HCT116 (cell line): Measurements from ENCODE around the gene MYH7. TPM values are rescaled to one million over a fixed set of nuclear protein-coding genes. Genes with fewer than 3 reads are reported as not detected.

Source experiments
- ATAC-seq: fragments of 200-7000 bp; cut with Tn5 transposase; 2 replicates; pipeline ENCODE4 v1.9.1; 2020; ENCODE audit warnings: mild to moderate bottlenecking, moderate library complexity
- BruUV-seq: library from RNA; stranded (reverse); fragments of 400-500 nt; replicated peaks from 2 replicates; lab custom pipeline; 2021; lab: Mats Ljungman, UMichigan
- CTCF ChIA-PET: fragments of 300-600 bp; sonication (Branson Sonifier 250); formaldehyde crosslinking; loops from one replicate; lab custom pipeline; 2021; ENCODE audit warnings: antibody characterized with exemption; lab: Charles Lee
- POLR2A ChIA-PET: fragments of 300-600, 350-600 bp; sonication (Branson Sonifier 250); formaldehyde crosslinking; loops from one replicate; lab custom pipeline; 2021; ENCODE audit warnings: antibody characterized with exemption; lab: Charles Lee
- RAD21 ChIA-PET, 2 experiments: fragments of 300-600 bp; sonication (Branson Sonifier 250); formaldehyde crosslinking; loops; one replicate each; lab custom pipeline; 2023; ENCODE audit warnings: low total read pairs in 2 of 2; ENCODE audit not compliant: uncharacterized antibody in 2 of 2, unreplicated experiment in 2 of 2, low non-redundant PET in 1 of 2; lab: Charles Lee
- DNase-seq: peaks from one replicate; pipeline ENCODE4 v3.0.0-alpha.2; 2010; ENCODE audit warnings: low read depth, low spot score
- H2AFZ ChIP-seq: fragments of 200-600 bp; shearing (Covaris generic), sonication (generic); 2 replicates; pipeline ENCODE4 v1.6.1; 2017; ENCODE audit warnings: low read depth, mixed run types, mixed read lengths, antibody characterized with exemption, low read length; ENCODE audit not compliant: poor library complexity, severe bottlenecking
- H3K27ac ChIP-seq: 2 replicates; pipeline ENCODE4 v1.5.1; 2012; ENCODE audit warnings: low read depth, low read length
- H3K27me3 ChIP-seq: fragments of 200-600 bp; sonication (generic); 2 replicates; pipeline ENCODE4 v1.6.1; 2016; ENCODE audit warnings: mixed run types, low read length, mixed read lengths; ENCODE audit not compliant: insufficient read depth
- H3K36me3 ChIP-seq, 2 experiments: fragments of 200-500 bp in 1 of 2; fragments of 200-600 bp in 1 of 2; sonication (Bioruptor generic) in 1 of 2; sonication (generic) in 1 of 2; 2 replicates each; pipeline versions ENCODE4 v1.5.1 to v1.6.1; 2014 to 2016; ENCODE audit warnings: low read length in 2 of 2, inconsistent platforms in 1 of 2, mixed read lengths in 1 of 2, mixed run types in 1 of 2; ENCODE audit not compliant: insufficient read depth in 2 of 2, control insufficient read depth in 1 of 2
- H3K4me1 ChIP-seq, 2 experiments: fragments of 200-600 bp in 1 of 2; sonication (generic) in 1 of 2; 2 replicates each; pipeline versions ENCODE4 v1.5.1 to v1.6.1; 2012 to 2017; ENCODE audit warnings: low read length in 2 of 2, inconsistent platforms in 1 of 2, mild to moderate bottlenecking in 1 of 2, mixed read lengths in 1 of 2, mixed run types in 1 of 2, moderate library complexity in 1 of 2; ENCODE audit not compliant: insufficient read depth in 2 of 2, control insufficient read depth in 1 of 2
- H3K4me2 ChIP-seq: fragments of 200-600 bp; sonication (generic); 2 replicates; pipeline ENCODE4 v1.6.1; 2017; ENCODE audit warnings: mixed run types, low read length, mixed read lengths
- H3K4me3 ChIP-seq, 2 experiments: fragments of 200-600 bp in 1 of 2; sonication (generic) in 1 of 2; replicated peaks in 1 of 2; 2 replicates each; pipeline ENCODE4 v1.5.1; 2011 to 2016; ENCODE audit warnings: low read length in 2 of 2, control low read depth in 1 of 2, low read depth in 1 of 2, mild to moderate bottlenecking in 1 of 2, mixed read lengths in 1 of 2, mixed run types in 1 of 2
- H3K79me2 ChIP-seq: fragments of 200-600 bp; sonication (generic); 2 replicates; pipeline ENCODE4 v1.6.1; 2017; ENCODE audit warnings: mild to moderate bottlenecking, mixed run types, low read length, moderate library complexity, mixed read lengths; ENCODE audit not compliant: insufficient read depth
- H3K9ac ChIP-seq: fragments of 200-600 bp; sonication (generic); 2 replicates; pipeline ENCODE4 v1.6.1; 2016; ENCODE audit warnings: low read length, mixed read lengths
- H3K9me2 ChIP-seq: fragments of 200-600 bp; sonication (generic), shearing (Covaris generic); 2 replicates; pipeline ENCODE4 v1.6.1; 2017; ENCODE audit warnings: mixed run types, mild to moderate bottlenecking, moderate library complexity; ENCODE audit not compliant: insufficient read depth
- H3K9me3 ChIP-seq, 2 experiments: fragments of 200-500 bp in 1 of 2; fragments of 200-600 bp in 1 of 2; sonication (Bioruptor generic) in 1 of 2; sonication (generic) in 1 of 2; 2 replicates each; pipeline ENCODE4 v1.6.1; 2014 to 2017; ENCODE audit warnings: low read length in 2 of 2, mixed read lengths in 2 of 2, inconsistent platforms in 1 of 2, low read depth in 1 of 2, mild to moderate bottlenecking in 1 of 2, mixed run types in 1 of 2, moderate library complexity in 1 of 2; ENCODE audit not compliant: control insufficient read depth in 1 of 2, insufficient read depth in 1 of 2
- H4K20me1 ChIP-seq: fragments of 200-600 bp; sonication (generic), shearing (Covaris generic); 2 replicates; pipeline ENCODE4 v1.6.1; 2017; ENCODE audit warnings: mixed run types, mild to moderate bottlenecking, moderate library complexity; ENCODE audit not compliant: insufficient read depth
- CEBPB ChIP-seq: IDR thresholded peaks from 2 replicates; pipeline ENCODE4 v1.6.1; 2012; ENCODE audit warnings: low read depth
- ELF1 ChIP-seq: IDR thresholded peaks from 2 replicates; pipeline ENCODE4 v1.6.1; 2012; ENCODE audit warnings: low read depth, borderline replicate concordance
- FOSL1 ChIP-seq: IDR thresholded peaks from 2 replicates; pipeline ENCODE4 v1.6.1; 2012; ENCODE audit warnings: low read depth
- JUND ChIP-seq: IDR thresholded peaks from 2 replicates; pipeline ENCODE4 v1.6.1; 2012
- SRF ChIP-seq: IDR thresholded peaks from 2 replicates; pipeline ENCODE4 v1.6.1; 2012; ENCODE audit warnings: low read depth
- YY1 ChIP-seq: IDR thresholded peaks from 2 replicates; pipeline ENCODE4 v1.6.1; 2011; ENCODE audit warnings: low read length, low read depth, moderate library complexity, mild to moderate bottlenecking; ENCODE audit not compliant: insufficient replicate concordance; ENCODE audit errors: extremely low read depth
- ZBTB33 ChIP-seq: IDR thresholded peaks from 2 replicates; pipeline ENCODE4 v1.6.1; 2011; ENCODE audit warnings: mild to moderate bottlenecking, low read length, moderate library complexity; ENCODE audit not compliant: insufficient replicate concordance; ENCODE audit errors: extremely low read depth
- intact Hi-C: fragments of 100-400 bp; cut with micrococcal nuclease; formaldehyde crosslinking; loops from 2 replicates; pipeline ENCODE4 v1.10.0; 2022
- total RNA-seq: library from RNA; stranded (reverse); gene quantifications from one replicate; pipeline ENCODE4 v1.2.1, GENCODE V29; 2021; ENCODE audit not compliant: unreplicated experiment
- TF ChIP-seq, protein P1 (sequence below), 3 experiments: fragments of 200-600 bp in 1 of 3; sonication (generic) in 1 of 3; IDR thresholded peaks in 2 of 3; conservative IDR thresholded peaks in 1 of 3; 2 replicates each; pipeline ENCODE4 v1.5.1; 2012 to 2017; ENCODE audit warnings: low read depth in 2 of 3, low read length in 2 of 3, antibody characterized with exemption in 1 of 3, borderline replicate concordance in 1 of 3, control low read depth in 1 of 3, mild to moderate bottlenecking in 1 of 3, mixed read lengths in 1 of 3, mixed run types in 1 of 3, moderate library complexity in 1 of 3; ENCODE audit not compliant: insufficient read depth in 1 of 3
- TF ChIP-seq, protein P2 (sequence below): IDR thresholded peaks from 2 replicates; pipeline ENCODE4 v1.6.1; 2012; ENCODE audit warnings: low read depth

The MYH7 gene
- total RNA-seq, 1 experiment from 2014 or later = not detected

GRCh38 chr14:23399136-23399535 lies 36.3 kb downstream of the MYH7 start (continued):
- TF ChIP-seq ZBTB33 (no peak), FOSL1 (no peak), CEBPB (no peak), ELF1 (no peak), YY1 (no peak), SRF (no peak), JUND (no peak)

DNA sequence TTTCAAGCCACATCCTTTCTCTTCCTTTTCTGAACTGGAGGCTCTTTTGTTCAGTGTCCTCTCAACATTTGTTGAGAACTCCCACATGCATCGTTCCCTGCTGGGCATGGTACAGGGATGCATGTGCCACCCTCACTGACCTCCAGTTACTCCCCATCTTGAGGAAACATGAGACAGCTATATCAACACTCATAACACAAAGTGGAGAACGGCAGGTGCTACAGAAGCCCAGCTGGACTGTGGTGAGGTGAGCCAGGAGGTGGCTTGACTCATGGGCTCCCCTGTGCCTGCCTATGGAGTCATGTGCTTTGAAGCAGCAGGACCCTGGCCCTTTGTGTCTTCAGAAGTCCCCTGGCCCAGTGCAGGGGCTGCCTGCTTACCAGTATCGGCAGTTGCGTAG lies 37.1 kb downstream of the MYH7 start:
- Histone ChIP-seq H3K4me2 (no peak overlapping the region), H2AFZ (no peak overlapping the region), H3K9me3 (no peaks in the 10 kb centered on the region), H3K27me3 (no peaks in the 10 kb centered on the region), H3K9me2 (no peaks in the 10 kb centered on the region), H4K20me1 (no peaks in the 10 kb centered on the region), H3K9ac (no peak overlapping the region), H3K27ac (no peak overlapping the region), H3K36me3 (no peaks in the 10 kb centered on the region), H3K4me1 (no peaks in the 10 kb centered on the region), H3K4me3 (no peak overlapping the region), H3K79me2 (no peaks in the 10 kb centered on the region)
- ChIA-PET RAD21 (no interaction called here), CTCF (no interaction called here), POLR2A (no interaction called here)
- TF ChIP-seq JUND (no peak), YY1 (no peak), ELF1 (no peak)
- TF ChIP-seq, protein P1, sequence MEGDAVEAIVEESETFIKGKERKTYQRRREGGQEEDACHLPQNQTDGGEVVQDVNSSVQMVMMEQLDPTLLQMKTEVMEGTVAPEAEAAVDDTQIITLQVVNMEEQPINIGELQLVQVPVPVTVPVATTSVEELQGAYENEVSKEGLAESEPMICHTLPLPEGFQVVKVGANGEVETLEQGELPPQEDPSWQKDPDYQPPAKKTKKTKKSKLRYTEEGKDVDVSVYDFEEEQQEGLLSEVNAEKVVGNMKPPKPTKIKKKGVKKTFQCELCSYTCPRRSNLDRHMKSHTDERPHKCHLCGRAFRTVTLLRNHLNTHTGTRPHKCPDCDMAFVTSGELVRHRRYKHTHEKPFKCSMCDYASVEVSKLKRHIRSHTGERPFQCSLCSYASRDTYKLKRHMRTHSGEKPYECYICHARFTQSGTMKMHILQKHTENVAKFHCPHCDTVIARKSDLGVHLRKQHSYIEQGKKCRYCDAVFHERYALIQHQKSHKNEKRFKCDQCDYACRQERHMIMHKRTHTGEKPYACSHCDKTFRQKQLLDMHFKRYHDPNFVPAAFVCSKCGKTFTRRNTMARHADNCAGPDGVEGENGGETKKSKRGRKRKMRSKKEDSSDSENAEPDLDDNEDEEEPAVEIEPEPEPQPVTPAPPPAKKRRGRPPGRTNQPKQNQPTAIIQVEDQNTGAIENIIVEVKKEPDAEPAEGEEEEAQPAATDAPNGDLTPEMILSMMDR (IDR thresholded peaks at IDR 0.05 in 2 of 3, conservative IDR thresholded peaks at IDR 0.05 in 1 of 3; ENCODE audit: borderline replicate concordance in 1 of 3, insufficient read depth in 1 of 3, low read depth in 2 of 3, low read length in 2 of 3) = no peak
- TF ChIP-seq, protein P2, sequence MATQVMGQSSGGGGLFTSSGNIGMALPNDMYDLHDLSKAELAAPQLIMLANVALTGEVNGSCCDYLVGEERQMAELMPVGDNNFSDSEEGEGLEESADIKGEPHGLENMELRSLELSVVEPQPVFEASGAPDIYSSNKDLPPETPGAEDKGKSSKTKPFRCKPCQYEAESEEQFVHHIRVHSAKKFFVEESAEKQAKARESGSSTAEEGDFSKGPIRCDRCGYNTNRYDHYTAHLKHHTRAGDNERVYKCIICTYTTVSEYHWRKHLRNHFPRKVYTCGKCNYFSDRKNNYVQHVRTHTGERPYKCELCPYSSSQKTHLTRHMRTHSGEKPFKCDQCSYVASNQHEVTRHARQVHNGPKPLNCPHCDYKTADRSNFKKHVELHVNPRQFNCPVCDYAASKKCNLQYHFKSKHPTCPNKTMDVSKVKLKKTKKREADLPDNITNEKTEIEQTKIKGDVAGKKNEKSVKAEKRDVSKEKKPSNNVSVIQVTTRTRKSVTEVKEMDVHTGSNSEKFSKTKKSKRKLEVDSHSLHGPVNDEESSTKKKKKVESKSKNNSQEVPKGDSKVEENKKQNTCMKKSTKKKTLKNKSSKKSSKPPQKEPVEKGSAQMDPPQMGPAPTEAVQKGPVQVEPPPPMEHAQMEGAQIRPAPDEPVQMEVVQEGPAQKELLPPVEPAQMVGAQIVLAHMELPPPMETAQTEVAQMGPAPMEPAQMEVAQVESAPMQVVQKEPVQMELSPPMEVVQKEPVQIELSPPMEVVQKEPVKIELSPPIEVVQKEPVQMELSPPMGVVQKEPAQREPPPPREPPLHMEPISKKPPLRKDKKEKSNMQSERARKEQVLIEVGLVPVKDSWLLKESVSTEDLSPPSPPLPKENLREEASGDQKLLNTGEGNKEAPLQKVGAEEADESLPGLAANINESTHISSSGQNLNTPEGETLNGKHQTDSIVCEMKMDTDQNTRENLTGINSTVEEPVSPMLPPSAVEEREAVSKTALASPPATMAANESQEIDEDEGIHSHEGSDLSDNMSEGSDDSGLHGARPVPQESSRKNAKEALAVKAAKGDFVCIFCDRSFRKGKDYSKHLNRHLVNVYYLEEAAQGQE = no peak
- no TSS peak for BruUV-seq
- intact Hi-C loops = no loop called here
- no peak for ATAC-seq
- DNase-seq = no peak
